ENCODE data around the gene ETF1. TPM values are rescaled to one million over a fixed set of nuclear protein-coding genes. Genes with fewer than 3 reads are reported as not detected.

Gene ETF1
- total RNA-seq, 5 donors from 2014 or later (not counting 1 experiment from before 2014, with no cell fraction given) = 40.1 to 115 (median 43.2) TPM

DNA sequence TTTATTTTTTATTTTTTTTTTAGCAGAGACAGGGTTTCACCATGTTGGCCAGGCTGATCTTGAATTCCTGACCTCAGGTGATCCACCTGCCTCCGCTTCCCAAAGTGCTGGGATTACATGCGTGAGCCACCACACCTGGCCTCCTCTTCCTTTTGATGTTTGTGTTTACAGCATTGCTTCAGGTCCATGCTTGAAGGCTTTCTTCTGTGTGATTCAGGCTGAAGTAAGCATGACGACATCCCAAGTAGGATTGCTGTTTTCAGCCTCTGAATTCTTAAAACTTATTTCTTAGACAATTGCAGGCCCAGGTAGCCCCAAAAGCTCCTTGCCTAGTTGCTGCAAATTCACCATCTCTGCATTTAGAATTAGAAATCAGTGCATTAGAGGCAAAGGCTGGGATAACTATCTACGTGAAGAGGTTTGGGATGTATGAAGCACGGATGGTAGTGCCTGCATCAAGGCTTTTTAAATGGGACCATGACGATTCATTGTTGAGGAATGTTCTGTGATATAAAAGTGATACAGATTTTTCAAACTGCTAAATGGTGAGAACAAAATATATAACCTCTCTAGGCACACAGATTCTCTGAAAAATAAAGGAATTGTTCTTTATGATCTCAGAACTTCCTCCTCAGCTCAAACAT lies 3.0 kb upstream of the ETF1 start:
- ATAC-seq (replicated peaks in 1 of 4) = no peak
- H3K4me1 ChIP-seq (ENCODE audit: control insufficient read depth in 1 of 2, extremely low read depth in 1 of 2, insufficient read depth in 2 of 2, low read length in 2 of 2) = peaks cover 21 to 47% of the 10 kb centered on the region in 2 experiments
- H3K27me3 ChIP-seq (replicated peaks in 1 of 2; ENCODE audit: control insufficient read depth in 2 of 2, extremely low read depth in 1 of 2, insufficient read depth in 2 of 2, low read length in 1 of 2) = no peaks in the 10 kb centered on the region
- peak overlapping the region in 2 of 3 donors; percentile 24 to 94 for H3K4me3 Mint-ChIP-seq
- POLR2A ChIA-PET = interaction anchor here (0.7 kb wide), 2 partner anchors 30 to 754 kb away, joined by 4 to 6 read pairs; no protein-coding TSS in a partner anchor
- H3K9me3 ChIP-seq = no peaks in the 10 kb centered on the region
- H3K4me1 Mint-ChIP-seq = peaks cover 55 to 72% (median 66%) of the 10 kb centered on the region in 3 donors
- peaks cover 3% of the 10 kb centered on the region for H3K36me3 Mint-ChIP-seq
- 97% methylated on average over 3 of the region's 6 CpGs for WGBS (ENCODE audit: insufficient coverage)
- H3K4me3 ChIP-seq (ENCODE audit: control insufficient read depth in 1 of 2, extremely low read depth in 1 of 2, low read length in 1 of 2) = no peak overlapping the region
- H3K27ac ChIP-seq (ENCODE audit: low read length) = no peak overlapping the region
- H3K27ac Mint-ChIP-seq = peak overlapping the region in 1 of 2 donors; percentile 45
- H3K9me3 Mint-ChIP-seq = no peaks in the 10 kb centered on the region
- no peaks in the 10 kb centered on the region for H3K36me3 ChIP-seq (ENCODE audit: control insufficient read depth in 2 of 2, extremely low read depth in 1 of 2, insufficient read depth in 1 of 2, low read length in 1 of 2)
- CTCF ChIA-PET = interaction anchor here in 1 of 2 donors (0.7 kb wide), 1 partner anchor 279 kb away, joined by 3 read pairs; no protein-coding TSS in a partner anchor
- no peaks in the 10 kb centered on the region for H3K27me3 Mint-ChIP-seq
- no peak for DNase-seq

DNA sequence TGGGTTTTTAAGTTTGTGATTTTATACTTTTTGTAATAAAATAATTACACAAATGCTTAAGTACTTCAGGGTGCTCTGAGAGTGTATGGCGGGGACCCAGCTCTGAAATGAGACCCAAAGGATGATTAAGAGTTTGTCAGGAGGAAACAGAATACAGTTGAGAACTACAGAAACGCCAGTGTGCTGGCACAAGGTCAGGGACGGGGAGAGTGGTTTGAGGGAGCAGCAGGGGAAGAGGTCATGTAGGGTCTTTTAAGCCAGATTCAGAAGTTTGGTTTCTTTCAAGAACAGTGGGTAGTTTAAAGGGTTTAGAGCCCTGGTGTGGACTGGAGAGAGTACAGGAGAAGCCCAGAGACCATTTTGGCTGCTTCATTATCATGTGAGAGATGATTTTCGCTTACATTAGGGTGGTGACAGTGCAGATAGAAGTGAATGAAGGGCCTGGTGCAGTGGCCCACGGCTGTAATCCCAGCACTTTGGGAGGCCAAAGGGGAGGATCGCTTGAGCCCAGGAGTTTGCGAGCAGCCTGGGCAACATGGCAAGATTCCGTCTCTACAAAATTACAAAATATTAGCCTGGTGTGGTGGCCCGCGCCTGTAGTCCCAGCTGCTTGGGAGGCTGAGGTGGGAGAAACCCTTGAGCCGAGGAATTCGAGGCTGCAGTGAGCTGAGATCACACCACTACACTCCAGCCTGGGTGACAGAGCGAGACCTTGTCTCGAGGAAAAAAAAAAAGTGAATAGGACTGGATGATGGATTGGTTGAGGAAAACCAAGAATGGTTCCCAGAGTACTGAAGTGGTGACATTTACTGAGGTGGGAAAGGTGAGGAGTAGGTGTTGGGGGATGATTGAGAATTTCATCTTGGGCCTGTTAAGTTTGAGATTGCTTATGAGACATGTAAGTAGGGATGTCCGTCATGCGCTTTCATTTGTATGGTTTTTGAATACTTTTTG lies 1.4 kb upstream of the ETF1 start:
- peaks cover 32 to 47% of the 10 kb centered on the region in 2 experiments for H3K4me1 ChIP-seq (ENCODE audit: control insufficient read depth in 1 of 2, extremely low read depth in 1 of 2, insufficient read depth in 2 of 2, low read length in 2 of 2)
- H3K4me1 Mint-ChIP-seq = peaks cover 70 to 83% (median 77%) of the 10 kb centered on the region in 3 donors
- peak overlapping the region; percentile 100 for H3K27ac Mint-ChIP-seq
- peaks cover 3% of the 10 kb centered on the region for H3K36me3 Mint-ChIP-seq
- DNase-seq (peak in 2 of 35 experiments; percentile 17 to 39), ATAC-seq (replicated peaks in 1 of 4) (no peak)
- CTCF ChIA-PET = interaction anchor here (0.5 to 2.4 kb wide), 10 partner anchors 8 to 204 kb away, joined by 3 to 11 read pairs (median 4); partner anchors contain the start of genes HSPA9 (in 1 of the 2) and KDM3B (in 1 of the 2)
- peaks cover 0 to 8% of the 10 kb centered on the region in 2 donors for H3K36me3 ChIP-seq (ENCODE audit: control insufficient read depth in 2 of 2, extremely low read depth in 1 of 2, insufficient read depth in 1 of 2, low read length in 1 of 2)
- H3K9me3 ChIP-seq = no peaks in the 10 kb centered on the region
- H3K4me3 ChIP-seq (ENCODE audit: control insufficient read depth in 1 of 2, extremely low read depth in 1 of 2, low read length in 1 of 2) = peak overlapping the region; percentile 96 to 99
- H3K27me3 ChIP-seq (replicated peaks in 1 of 2; ENCODE audit: control insufficient read depth in 2 of 2, extremely low read depth in 1 of 2, insufficient read depth in 2 of 2, low read length in 1 of 2) = no peaks in the 10 kb centered on the region
- POLR2A ChIA-PET = interaction anchor here (0.5 to 3.8 kb wide), 11 partner anchors 11 to 798 kb away, joined by 3 to 32 read pairs (median 4); partner anchors contain the start of genes HSPA9 (in 1 of the 2), PAIP2 (in 1 of the 2) and REEP2 (in 1 of the 2)
- peak overlapping the region; percentile 94 to 100 (median 100) for H3K4me3 Mint-ChIP-seq
- H3K9me3 Mint-ChIP-seq = no peaks in the 10 kb centered on the region
- 48% methylated on average over 11 of the region's 16 CpGs for WGBS (ENCODE audit: insufficient coverage)
- peak overlapping the region; percentile 100 for H3K27ac ChIP-seq (ENCODE audit: low read length)
- no peaks in the 10 kb centered on the region for H3K27me3 Mint-ChIP-seq

DNA sequence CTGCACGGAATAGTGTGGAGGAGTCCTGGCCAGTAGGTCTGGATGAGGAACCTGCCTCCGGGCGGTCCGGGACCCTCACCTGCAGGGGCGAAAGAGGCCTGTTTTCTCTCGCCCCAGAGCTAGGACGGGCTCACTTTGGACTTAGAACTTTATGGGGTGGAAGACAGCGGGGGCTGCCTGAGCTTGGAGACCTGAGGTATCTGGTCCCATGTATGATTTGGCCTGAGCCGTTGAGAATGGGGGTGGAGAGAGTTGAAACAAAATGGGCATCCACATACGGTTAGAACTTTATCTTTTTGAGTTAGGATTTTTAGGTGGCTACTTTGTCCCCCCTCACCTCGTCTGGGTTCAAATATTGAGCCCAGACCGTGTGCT lies 681 bp upstream of the ETF1 start:
- Mint-ChIP-seq H3K27me3 (no peaks in the 10 kb centered on the region), H3K4me1 (peaks cover 77 to 85% (median 81%) of the 10 kb centered on the region in 3 donors), H3K36me3 (peaks cover 3% of the 10 kb centered on the region), H3K4me3 (peak overlapping the region; percentile 94 to 100 (median 100)), H3K9me3 (no peaks in the 10 kb centered on the region), H3K27ac (peak overlapping the region; percentile 100)
- Histone ChIP-seq H3K27me3 (replicated peaks in 1 of 2; ENCODE audit: control insufficient read depth in 2 of 2, extremely low read depth in 1 of 2, insufficient read depth in 2 of 2, low read length in 1 of 2) (no peaks in the 10 kb centered on the region), H3K4me1 (ENCODE audit: control insufficient read depth in 1 of 2, extremely low read depth in 1 of 2, insufficient read depth in 2 of 2, low read length in 2 of 2) (peaks cover 38 to 47% of the 10 kb centered on the region in 2 experiments), H3K9me3 (no peaks in the 10 kb centered on the region), H3K27ac (ENCODE audit: low read length) (peak overlapping the region; percentile 100), H3K4me3 (ENCODE audit: control insufficient read depth in 1 of 2, extremely low read depth in 1 of 2, low read length in 1 of 2) (peak overlapping the region; percentile 96 to 99), H3K36me3 (ENCODE audit: control insufficient read depth in 2 of 2, extremely low read depth in 1 of 2, insufficient read depth in 1 of 2, low read length in 1 of 2) (peaks cover 0 to 12% of the 10 kb centered on the region in 2 donors)
- ChIA-PET POLR2A (interaction anchor here (0.5 to 3.8 kb wide), 19 partner anchors 9 to 1167 kb away, joined by 3 to 32 read pairs (median 4); partner anchors contain the start of genes CDC25C (in 1 of the 2), EGR1 (in 1 of the 2), HSPA9 (in 1 of the 2) and PAIP2 (in 1 of the 2)), CTCF (interaction anchor here (0.6 to 2.4 kb wide), 11 partner anchors 9 to 191 kb away, joined by 3 to 11 read pairs (median 4); partner anchors contain the start of genes HSPA9 (in 1 of the 2) and KDM3B (in 1 of the 2))
- DNase-seq (no peak), ATAC-seq (replicated peaks in 1 of 4) (peak; percentile 53 to 62 (median 56))
- WGBS (ENCODE audit: insufficient coverage) = 0% methylated on average over 8 of the region's 12 CpGs

DNA sequence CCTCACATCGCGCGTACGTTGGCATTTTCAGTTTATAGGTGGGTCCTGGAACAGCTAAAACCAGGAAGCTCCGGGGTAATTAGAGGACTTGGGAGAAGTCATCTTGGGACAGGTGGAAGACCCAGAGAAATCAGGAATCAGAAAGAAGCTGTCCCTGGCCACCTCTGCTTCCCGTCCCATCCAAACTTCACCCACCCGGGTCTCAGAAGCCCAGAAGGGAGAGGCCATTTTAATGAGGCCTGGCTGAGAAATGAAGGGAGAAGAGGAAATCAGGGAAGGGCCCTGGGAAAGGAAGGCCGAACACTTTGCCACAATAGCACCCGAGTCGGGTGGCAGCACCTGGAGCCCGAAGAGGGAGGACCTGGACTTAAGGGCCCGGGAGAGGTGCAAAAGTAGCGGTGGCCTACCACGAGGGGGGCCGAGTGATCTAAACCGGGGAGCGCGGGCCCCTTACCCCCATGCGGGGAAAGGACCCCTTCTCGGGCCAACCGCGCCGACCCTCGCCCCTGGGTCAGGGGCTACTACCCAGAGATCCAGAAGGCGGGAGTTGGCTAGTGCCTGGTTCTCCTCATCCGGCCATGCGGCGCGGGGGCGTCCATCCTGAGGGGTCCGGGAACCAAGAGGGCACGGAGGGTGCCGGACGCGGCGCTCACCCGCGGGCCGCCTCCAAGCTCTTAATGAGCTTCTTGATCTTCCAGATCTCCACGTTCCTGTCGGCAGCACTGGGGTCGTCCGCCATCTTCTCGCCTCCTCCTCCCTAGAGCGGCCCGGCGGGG lies 668 bp downstream of the ETF1 start:
- CTCF ChIA-PET = interaction anchor here (0.6 to 2.4 kb wide), 10 partner anchors 10 to 190 kb away, joined by 3 to 11 read pairs (median 5); partner anchors contain the start of genes EGR1 (in 1 of the 2), HSPA9 (in 1 of the 2) and KDM3B (in 1 of the 2)
- Histone ChIP-seq H3K36me3 (ENCODE audit: control insufficient read depth in 2 of 2, extremely low read depth in 1 of 2, insufficient read depth in 1 of 2, low read length in 1 of 2) (peaks cover 0 to 12% of the 10 kb centered on the region in 2 donors), H3K27me3 (replicated peaks in 1 of 2; ENCODE audit: control insufficient read depth in 2 of 2, extremely low read depth in 1 of 2, insufficient read depth in 2 of 2, low read length in 1 of 2) (no peaks in the 10 kb centered on the region), H3K9me3 (no peaks in the 10 kb centered on the region), H3K27ac (ENCODE audit: low read length) (peak overlapping the region; percentile 97), H3K4me1 (ENCODE audit: control insufficient read depth in 1 of 2, extremely low read depth in 1 of 2, insufficient read depth in 2 of 2, low read length in 2 of 2) (peaks cover 39 to 42% of the 10 kb centered on the region in 2 experiments), H3K4me3 (ENCODE audit: control insufficient read depth in 1 of 2, extremely low read depth in 1 of 2, low read length in 1 of 2) (peak overlapping the region; percentile 97 to 99)
- no peaks in the 10 kb centered on the region for H3K27me3 Mint-ChIP-seq
- no peaks in the 10 kb centered on the region for H3K9me3 Mint-ChIP-seq
- DNase-seq (peak in 5 of 35 experiments; percentile 8 to 26 (median 12)), ATAC-seq (replicated peaks in 1 of 4) (peak in 1 of 4 experiments; percentile 31)
- H3K36me3 Mint-ChIP-seq = no peaks in the 10 kb centered on the region
- peaks cover 72 to 79% (median 73%) of the 10 kb centered on the region in 3 donors for H3K4me1 Mint-ChIP-seq
- peak overlapping the region; percentile 94 to 100 (median 100) for H3K4me3 Mint-ChIP-seq
- H3K27ac Mint-ChIP-seq = peak overlapping the region; percentile 100
- POLR2A ChIA-PET = interaction anchor here (0.8 to 3.8 kb wide), 14 partner anchors 8 to 763 kb away, joined by 3 to 32 read pairs (median 6); partner anchors contain the start of genes EGR1 (in 2 of the 2), HSPA9 (in 2 of the 2) and CDC25C (in 1 of the 2)
- WGBS (ENCODE audit: insufficient coverage) = under 1% methylated on average over 40 of the region's 47 CpGs

DNA sequence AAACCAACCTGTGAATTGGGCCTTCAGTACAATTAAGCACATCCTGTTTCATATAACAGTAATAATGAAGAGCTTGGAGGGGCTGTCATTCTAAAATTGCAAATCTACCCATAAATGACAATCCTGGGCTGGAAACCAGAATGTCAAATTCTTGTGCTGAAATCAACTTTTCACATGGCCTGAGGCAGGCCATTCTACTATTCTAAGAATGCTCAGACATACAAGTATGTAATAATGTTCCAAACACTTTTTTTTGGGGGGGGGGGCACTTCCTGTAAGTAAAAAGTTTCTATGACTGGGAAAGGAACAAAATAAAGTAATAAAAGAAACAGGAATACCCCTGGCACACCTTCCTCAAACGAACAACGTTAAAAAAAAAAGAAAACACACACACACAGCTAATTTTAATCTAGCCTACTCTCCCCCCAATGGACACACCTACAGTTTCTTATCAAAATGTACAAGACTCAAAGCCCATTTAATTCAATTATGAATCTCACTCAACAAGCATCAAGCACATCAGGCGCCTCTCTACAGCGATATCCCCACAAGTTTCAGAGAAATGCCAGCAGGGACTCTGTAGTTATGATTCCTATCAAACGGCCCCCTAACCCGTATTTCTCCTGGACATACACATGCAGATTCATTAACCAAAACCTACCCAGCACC lies 1.4 kb downstream of the ETF1 start:
- H3K36me3 ChIP-seq (ENCODE audit: control insufficient read depth in 2 of 2, extremely low read depth in 1 of 2, insufficient read depth in 1 of 2, low read length in 1 of 2) = peaks cover 4 to 12% of the 10 kb centered on the region in 2 donors
- Mint-ChIP-seq H3K9me3 (no peaks in the 10 kb centered on the region), H3K4me1 (peaks cover 74 to 78% (median 78%) of the 10 kb centered on the region in 3 donors), H3K27me3 (no peaks in the 10 kb centered on the region), H3K36me3 (no peaks in the 10 kb centered on the region), H3K4me3 (peak overlapping the region; percentile 94 to 100 (median 100)), H3K27ac (peak overlapping the region; percentile 73 to 85)
- H3K4me1 ChIP-seq (ENCODE audit: control insufficient read depth in 1 of 2, extremely low read depth in 1 of 2, insufficient read depth in 2 of 2, low read length in 2 of 2) = peaks cover 35 to 39% of the 10 kb centered on the region in 2 experiments
- DNase-seq (no peak), ATAC-seq (replicated peaks in 1 of 4) (no peak)
- CTCF ChIA-PET = interaction anchor here in 1 of 2 donors (0.7 kb wide), 1 partner anchor 33 kb away, joined by 4 read pairs; the partner anchor contains the start of gene HSPA9
- H3K27me3 ChIP-seq (replicated peaks in 1 of 2; ENCODE audit: control insufficient read depth in 2 of 2, extremely low read depth in 1 of 2, insufficient read depth in 2 of 2, low read length in 1 of 2) = no peaks in the 10 kb centered on the region
- H3K9me3 ChIP-seq = no peaks in the 10 kb centered on the region
- peak overlapping the region; percentile 97 to 99 for H3K4me3 ChIP-seq (ENCODE audit: control insufficient read depth in 1 of 2, extremely low read depth in 1 of 2, low read length in 1 of 2)
- 5% methylated on average over 6 of the region's 6 CpGs for WGBS (ENCODE audit: insufficient coverage)
- POLR2A ChIA-PET = interaction anchor here (1.0 to 3.8 kb wide), 4 partner anchors 10 to 34 kb away, joined by 3 to 32 read pairs (median 10); partner anchors contain the start of gene HSPA9 (in 2 of the 2)
- H3K27ac ChIP-seq (ENCODE audit: low read length) = peak overlapping the region; percentile 97
